ENCODE measurements around the gene ACER2.

DNA sequence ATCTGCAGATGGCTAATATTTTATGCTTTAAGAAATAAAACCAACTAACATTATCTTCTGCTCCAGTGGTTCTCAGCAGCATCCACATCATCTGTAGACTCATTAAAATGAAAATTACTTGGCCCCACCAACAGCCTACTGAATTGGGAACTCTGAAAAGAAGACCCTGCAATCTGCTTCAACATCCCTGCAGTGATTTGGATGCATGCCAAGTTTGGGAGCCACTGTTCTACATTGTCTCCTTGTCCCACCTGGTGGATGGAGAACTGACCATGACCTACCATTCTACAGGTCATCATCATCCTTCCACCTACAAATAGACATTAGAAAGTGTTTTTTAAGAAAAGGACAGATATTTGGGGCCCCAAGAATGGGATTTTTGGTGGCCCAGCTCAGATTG is 71.1 kb downstream of the ACER2 start:
- TF ChIP-seq, protein P1, sequence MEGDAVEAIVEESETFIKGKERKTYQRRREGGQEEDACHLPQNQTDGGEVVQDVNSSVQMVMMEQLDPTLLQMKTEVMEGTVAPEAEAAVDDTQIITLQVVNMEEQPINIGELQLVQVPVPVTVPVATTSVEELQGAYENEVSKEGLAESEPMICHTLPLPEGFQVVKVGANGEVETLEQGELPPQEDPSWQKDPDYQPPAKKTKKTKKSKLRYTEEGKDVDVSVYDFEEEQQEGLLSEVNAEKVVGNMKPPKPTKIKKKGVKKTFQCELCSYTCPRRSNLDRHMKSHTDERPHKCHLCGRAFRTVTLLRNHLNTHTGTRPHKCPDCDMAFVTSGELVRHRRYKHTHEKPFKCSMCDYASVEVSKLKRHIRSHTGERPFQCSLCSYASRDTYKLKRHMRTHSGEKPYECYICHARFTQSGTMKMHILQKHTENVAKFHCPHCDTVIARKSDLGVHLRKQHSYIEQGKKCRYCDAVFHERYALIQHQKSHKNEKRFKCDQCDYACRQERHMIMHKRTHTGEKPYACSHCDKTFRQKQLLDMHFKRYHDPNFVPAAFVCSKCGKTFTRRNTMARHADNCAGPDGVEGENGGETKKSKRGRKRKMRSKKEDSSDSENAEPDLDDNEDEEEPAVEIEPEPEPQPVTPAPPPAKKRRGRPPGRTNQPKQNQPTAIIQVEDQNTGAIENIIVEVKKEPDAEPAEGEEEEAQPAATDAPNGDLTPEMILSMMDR (IDR thresholded peaks at IDR 0.05; ENCODE audit: poor library complexity) = no peak
- TF ChIP-seq EZH2phosphoT487 (IDR thresholded peaks at IDR 0.05; ENCODE audit: low read depth, severe bottlenecking, unreplicated experiment) (no peak), EZH2 (IDR thresholded peaks at IDR 0.05; ENCODE audit: borderline replicate concordance) (no peak)

Measured in hepatocyte (in vitro differentiated cells).